ENCODE results near the gene CCDC178. TPM values are rescaled to one million over a fixed set of nuclear protein-coding genes. Genes with fewer than 3 reads are reported as not detected.
"Not testable (repeated sequence)": the region's sequence is repeated elsewhere in the genome, so short reads cannot be mapped to it uniquely, and the experiment has no call there.

The CCDC178 gene
- total RNA-seq, 2 donors from 2014 or later = 0.97 to 1.2 TPM

- DNase-seq (ENCODE audit: low spot score) = no peak
- intact Hi-C loops (cut with DNase I) = loop anchor here in 1 of 2 donors (1.0 kb wide), 1 partner anchor 10 kb away; no protein-coding TSS in a partner anchor
Measured at GRCh38 chr18:33156906-33157470, 283.5 kb downstream of the CCDC178 start.

GRCh38 chr18:33154049-33154448, 286.5 kb downstream of the CCDC178 start:
- intact Hi-C loops (cut with DNase I) = no loop called here
- no peak for DNase-seq (ENCODE audit: low spot score)

GRCh38 chr18:33152376-33152775, 288.1 kb downstream of the CCDC178 start:
- no peak for DNase-seq (ENCODE audit: low spot score)
- intact Hi-C loops (cut with DNase I) = no loop called here

GRCh38 chr18:33147811-33148210, 292.7 kb downstream of the CCDC178 start:
- DNase-seq (ENCODE audit: low spot score) = not testable (repeated sequence)
- intact Hi-C loops (cut with DNase I) = loop anchor here in 1 of 2 donors (1.0 kb wide), 1 partner anchor 8 kb away; no protein-coding TSS in a partner anchor

GRCh38 chr18:33146014-33146413, 294.5 kb downstream of the CCDC178 start:
- intact Hi-C loops (cut with DNase I) = no loop called here
- no peak for DNase-seq (ENCODE audit: low spot score)

- intact Hi-C loops (cut with DNase I) = no loop called here
Measured at GRCh38 chr18:33135951-33136660, 304.4 kb downstream of the CCDC178 start.

GRCh38 chr18:33132657-33133056, 307.9 kb downstream of the CCDC178 start:
- DNase-seq (ENCODE audit: low spot score) = no peak
- intact Hi-C loops (cut with DNase I) = no loop called here

More at GRCh38 chr18:33135951-33136660, 304.4 kb downstream of the CCDC178 start:
- no peak for DNase-seq (ENCODE audit: low spot score)

- DNase-seq (ENCODE audit: low spot score) = no peak
- intact Hi-C loops (cut with DNase I) = no loop called here
Measured at GRCh38 chr18:33128581-33128980, 311.9 kb downstream of the CCDC178 start.

GRCh38 chr18:33123862-33124518, 316.5 kb downstream of the CCDC178 start:
- intact Hi-C loops (cut with DNase I) = no loop called here
- no peak for DNase-seq (ENCODE audit: low spot score)

GRCh38 chr18:33116376-33116775, 324.1 kb downstream of the CCDC178 start:
- peak; percentile 70 for DNase-seq (ENCODE audit: low spot score)
- intact Hi-C loops (cut with DNase I) = no loop called here

GRCh38 chr18:33115917-33116316, 324.6 kb downstream of the CCDC178 start:
- DNase-seq (ENCODE audit: low spot score) = no peak

GRCh38 chr18:33115476-33115875, 325.0 kb downstream of the CCDC178 start:
- intact Hi-C loops (cut with DNase I) = no loop called here
- no peak for DNase-seq (ENCODE audit: low spot score)

More at GRCh38 chr18:33115917-33116316, 324.6 kb downstream of the CCDC178 start:
- intact Hi-C loops (cut with DNase I) = no loop called here

- intact Hi-C loops (cut with DNase I) = no loop called here
- DNase-seq (ENCODE audit: low spot score) = no peak
Measured at GRCh38 chr18:33114749-33115148, 325.8 kb downstream of the CCDC178 start.

GRCh38 chr18:33113416-33113815, 327.1 kb downstream of the CCDC178 start:
- intact Hi-C loops (cut with DNase I) = no loop called here
- DNase-seq (ENCODE audit: low spot score) = no peak

GRCh38 chr18:33107511-33107910, 333.0 kb downstream of the CCDC178 start:
- intact Hi-C loops (cut with DNase I) = no loop called here
- no peak for DNase-seq (ENCODE audit: low spot score)

- DNase-seq (ENCODE audit: low spot score) = no peak
- intact Hi-C loops (cut with DNase I) = no loop called here
Measured at GRCh38 chr18:33101316-33101715, 339.2 kb downstream of the CCDC178 start.

- intact Hi-C loops (cut with DNase I) = no loop called here
- no peak for DNase-seq (ENCODE audit: low spot score)
Measured at GRCh38 chr18:33099626-33100025, 340.9 kb downstream of the CCDC178 start.

GRCh38 chr18:33097126-33097525, 343.4 kb downstream of the CCDC178 start:
- intact Hi-C loops (cut with DNase I) = no loop called here
- DNase-seq (ENCODE audit: low spot score) = no peak

- intact Hi-C loops (cut with DNase I) = no loop called here
- no peak for DNase-seq (ENCODE audit: low spot score)
Measured at GRCh38 chr18:33090461-33090860, 350.1 kb downstream of the CCDC178 start.

- intact Hi-C loops (cut with DNase I) = no loop called here
Measured at GRCh38 chr18:33076601-33077000, 363.9 kb downstream of the CCDC178 start.

More at GRCh38 chr18:33076601-33077000, 363.9 kb downstream of the CCDC178 start:
- DNase-seq (ENCODE audit: low spot score) = no peak
